NCI-H187 (cell line): ENCODE results near the gene IGFBPL1.
"Not testable (repeated sequence)": the region's sequence is repeated elsewhere in the genome, so short reads cannot be mapped to it uniquely, and the experiment has no call there.

Experiments used
- DNase-seq, 2 experiments: peaks; one replicate each; lab custom pipeline; 2025; lab: John Stamatoyannopoulos, UW

Gene IGFBPL1

DNA sequence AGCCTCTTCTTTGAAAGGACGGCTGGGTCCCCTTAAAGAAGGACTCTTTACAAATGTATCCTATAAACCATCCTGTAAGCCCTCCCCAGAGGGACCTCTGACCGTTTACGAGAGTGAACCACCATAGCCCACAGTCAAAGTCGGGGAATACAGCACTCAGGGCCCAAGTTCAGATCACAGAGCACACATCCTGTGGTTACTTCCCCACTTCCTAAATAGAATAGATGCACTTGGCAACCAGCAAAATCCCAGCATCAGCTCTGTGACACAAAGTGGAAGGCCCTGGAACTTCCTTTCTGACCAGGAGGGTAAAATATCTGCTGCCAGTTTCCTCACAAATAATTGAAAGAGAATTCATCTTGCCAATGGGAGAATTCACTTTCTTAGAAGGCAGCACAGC, 6.9 kb upstream of the IGFBPL1 start:
- no peak for DNase-seq

DNA sequence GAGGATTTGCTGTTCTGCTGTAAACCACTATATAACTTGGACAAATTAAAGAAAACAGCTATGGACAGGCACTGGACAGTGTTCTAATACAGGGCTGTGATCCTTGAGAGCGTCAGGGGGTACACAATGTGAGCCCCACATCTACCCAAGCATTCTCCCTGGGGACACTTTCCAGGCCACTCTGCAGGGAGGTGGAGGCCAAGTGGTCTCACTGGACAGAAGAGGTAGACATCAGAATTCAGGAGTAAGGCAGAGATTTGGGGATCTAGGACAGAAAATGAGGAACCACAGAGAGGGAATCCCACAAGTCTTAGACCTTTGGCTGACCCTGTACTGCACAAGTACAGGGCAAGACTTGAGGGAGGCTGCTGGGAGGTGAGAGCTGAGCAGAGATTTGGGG, 3.8 kb upstream of the IGFBPL1 start:
- no peak for DNase-seq

DNA sequence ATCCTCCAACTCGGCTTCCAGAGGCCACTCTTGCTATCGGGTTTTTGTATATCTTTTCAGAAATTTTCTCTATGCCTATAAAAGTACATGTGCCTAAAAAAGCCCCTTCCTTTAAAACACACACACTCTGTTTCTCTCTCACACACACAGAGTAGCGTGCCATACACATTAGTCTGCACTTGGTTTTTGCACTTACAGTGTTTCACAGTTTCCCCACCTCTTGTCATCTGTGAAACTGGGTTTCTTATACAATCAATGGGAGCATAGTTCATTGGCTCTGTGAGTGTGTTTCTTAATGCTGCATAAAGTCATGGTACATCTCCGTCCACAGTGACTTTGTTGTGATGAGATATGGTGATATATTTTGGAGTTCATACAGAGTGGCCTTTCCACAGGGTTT, 664 bp upstream of the IGFBPL1 start:
- no peak for DNase-seq

DNA sequence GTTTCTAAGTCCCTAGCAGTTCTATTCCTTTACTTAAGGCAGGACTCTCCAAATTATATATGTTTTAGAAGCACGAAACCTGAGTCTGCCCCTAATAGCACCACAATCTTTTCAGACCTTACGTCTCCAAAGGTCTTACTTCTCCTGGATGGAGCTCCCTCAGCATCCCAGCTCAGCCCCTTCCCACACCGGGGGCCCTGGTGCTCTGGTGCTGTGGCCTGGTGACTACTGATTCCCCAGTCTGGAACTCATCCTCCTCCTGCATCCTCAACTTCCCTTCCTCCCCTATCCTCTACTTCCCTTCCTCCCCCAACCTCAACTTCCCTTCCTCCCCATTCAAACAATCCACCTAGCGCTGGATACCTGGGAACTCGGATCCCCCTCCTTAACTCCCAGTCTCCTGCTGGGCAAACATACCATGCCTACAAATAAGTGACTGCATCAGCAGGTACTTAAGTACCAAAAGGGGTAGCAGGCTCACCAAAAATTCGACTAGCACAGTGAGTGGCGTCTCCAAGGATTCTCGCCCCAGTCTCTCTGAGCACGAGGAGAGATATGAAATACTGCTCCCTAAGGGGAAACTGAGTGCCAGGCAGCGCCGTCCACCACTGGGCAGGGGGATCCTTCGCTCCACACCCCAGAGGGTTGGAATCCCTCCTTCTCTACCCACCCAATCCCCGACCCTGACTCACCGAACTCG, 831 bp downstream of the IGFBPL1 start:
- DNase-seq: no peak

DNA sequence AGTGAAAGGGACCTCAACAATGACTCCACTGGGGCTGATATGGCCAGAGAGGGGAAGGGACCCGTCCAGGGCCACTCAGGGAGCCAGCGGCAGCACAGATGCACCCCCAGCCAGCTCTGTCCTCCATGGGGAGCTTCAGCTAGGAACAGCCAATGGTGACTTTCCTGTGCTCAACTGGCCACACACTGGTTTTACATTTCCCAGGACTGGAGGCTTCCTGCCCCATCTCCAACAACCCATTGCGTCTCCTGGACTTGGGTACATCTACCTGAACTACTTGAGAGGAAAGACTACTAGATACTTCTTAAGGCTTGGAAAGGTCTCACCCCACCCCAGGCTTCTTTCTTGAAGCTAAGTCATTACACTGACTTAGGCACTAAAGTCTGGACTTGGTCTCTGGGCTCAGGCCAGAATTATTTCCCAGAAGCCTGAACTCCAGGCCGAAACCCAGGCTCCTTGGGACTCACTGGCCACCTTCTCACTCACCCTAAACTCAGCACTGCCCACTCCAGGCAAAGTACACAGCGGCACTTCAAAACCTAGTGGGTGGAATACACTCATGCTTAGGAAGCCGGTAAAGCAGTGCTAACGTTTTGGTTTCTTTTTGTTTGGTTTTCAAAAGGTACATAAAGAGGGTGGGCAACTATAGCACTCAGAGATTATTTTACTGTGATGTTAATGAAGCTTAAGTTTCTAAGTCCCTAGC, 1.5 kb downstream of the IGFBPL1 start:
- DNase-seq: no peak

DNA sequence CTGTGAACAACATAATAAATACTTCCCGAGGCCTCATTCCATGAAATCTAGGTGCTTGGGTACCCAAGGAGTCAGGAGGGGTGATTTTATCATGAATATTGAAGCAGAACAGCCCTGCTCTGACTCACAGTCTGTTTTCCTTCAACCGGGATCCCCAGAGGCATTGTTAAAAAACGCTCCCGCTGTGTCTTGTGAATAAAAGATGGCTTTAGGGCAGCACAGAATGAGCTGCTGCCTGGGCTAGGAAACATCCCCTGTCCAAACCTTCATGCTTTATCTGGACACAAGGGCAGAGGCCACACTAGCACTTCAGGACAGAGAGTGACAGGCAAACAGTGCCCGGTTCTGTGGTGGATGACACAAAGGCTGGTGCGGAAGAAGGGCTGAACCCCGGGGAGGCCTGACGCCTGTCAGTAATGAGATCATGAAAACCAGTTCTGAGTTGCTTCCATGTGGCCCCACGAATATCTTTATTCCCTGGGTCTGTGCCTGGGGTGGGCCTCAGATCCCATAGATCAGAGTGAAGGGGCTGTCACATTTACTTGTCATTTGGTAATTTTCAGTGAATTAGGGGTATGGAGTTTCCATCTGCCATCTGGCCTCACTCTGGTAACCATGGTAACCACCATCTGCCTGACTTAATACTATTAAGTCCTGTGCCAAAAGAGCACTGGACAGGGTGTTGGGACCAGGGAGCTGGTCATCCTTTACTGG, 2.6 kb downstream of the IGFBPL1 start:
- DNase-seq: no peak

DNA sequence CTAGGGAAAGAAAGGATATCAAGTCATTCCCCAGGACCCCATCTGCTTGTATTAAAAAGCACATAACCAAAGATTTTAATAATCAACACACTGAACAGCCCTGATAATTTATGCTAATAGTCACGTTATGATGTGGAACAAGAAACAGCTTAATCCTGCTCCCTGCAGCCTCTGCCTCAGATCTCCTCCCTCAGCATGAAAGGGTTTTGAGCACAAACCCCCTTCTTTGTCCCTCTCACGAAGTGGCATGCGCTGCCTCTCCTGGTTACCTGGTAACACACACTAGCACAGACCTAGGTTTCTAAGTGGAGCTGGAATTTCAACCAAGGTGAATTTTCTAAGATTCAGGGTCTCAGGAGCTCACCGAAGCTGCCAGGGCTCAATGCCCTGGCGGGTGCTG, 5.1 kb downstream of the IGFBPL1 start:
- DNase-seq: no peak

DNA sequence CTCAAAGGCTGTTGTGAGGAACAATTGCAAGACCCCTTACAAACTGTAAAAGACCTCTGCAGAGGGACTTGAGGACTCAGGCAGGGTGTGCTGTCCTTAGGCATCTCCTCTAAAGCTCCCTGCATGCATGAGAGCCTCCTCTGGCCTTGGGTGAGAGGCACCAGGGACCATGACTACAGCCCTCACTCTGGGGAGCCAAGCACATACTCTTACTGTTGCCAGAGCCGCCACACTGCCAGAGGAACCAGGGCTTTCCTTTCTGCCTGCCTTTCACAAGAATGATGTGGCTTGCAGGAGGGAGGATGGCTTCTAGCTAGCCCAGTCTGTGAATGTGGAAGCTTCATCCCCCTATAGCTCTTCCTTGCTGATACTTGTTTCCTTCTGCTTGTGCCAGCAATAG, 5.9 kb downstream of the IGFBPL1 start:
- DNase-seq: no peak

DNA sequence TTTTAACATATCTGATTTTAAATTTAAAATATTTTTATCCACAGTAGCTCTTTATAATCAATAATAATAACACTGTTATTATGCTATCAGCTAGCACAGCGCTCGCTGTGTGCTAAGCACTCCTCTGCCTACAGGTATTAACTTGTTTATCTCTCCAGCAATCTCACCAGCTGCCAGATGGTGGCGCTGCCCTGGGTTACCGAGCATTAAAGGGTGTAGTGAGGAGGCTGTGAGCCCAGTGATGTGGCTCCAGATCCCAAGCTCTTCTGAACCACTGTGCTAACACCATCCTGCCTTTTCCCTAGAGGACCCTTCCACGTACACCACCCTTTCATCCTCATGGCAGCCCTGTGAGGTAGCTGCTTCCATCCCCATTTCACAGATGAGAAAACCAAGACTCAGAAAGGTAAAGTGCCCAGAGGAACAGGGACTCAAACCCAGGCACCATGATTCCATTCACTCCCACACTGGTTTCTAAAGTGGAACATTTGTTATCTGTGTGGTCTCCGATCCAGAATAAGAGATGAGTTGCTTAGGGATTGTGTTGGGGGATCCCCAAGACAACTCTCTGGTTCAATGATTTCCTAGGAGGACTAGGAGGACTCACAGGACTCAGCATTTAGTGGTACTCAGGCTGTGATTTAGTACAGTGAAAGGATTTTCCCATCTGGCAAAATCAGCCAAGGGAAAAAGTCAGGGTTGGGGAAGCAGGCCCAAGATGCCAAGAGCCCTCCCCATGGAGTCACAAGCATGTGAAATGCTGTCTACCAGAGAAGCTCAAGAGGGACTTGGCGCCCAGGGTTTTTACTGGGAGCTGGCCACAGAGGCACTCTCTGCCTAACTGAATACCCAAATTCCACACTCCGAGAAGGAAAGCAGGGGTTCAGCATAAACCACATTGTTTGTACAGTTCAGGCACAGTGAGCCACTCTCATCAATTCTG, 7.0 kb downstream of the IGFBPL1 start:
- no peak for DNase-seq

DNA sequence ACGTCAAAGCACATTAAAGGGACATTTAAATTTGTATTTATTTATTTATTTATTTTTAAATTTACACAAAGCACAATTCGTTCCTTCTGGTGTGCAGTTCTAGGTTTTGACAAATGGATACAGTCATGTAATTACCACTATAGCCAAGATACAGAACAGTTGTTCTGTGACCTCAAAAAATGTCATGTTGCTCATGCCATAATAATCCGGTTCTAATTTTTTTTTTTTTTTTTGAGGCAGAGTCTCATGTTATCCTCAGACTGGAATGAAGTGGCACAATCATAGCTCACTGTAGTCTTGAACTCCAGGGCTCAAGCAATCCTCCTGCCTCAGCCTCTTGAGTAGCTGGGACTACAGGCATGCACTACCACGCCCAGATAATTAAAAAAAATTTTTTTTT, 7.8 kb downstream of the IGFBPL1 start:
- DNase-seq: no peak

DNA sequence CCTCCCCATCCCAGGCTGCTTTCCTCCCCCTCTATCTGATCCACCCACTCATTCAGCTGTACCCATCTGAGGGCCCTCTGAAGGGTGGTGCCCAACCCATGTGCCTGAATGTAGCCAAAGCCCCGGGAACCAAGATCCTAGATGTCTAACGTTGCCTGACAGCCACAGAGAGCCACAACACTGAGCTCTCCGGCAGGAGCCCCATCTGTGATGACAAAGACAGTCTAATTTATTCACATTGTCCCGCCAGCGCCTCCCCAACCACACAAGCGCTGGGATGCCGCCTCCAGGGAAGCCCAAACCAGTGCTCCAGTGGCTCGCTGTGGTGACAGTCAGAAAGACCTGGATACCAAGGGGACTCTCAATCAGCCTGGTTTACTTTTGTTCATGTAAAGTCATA, 8.4 kb downstream of the IGFBPL1 start:
- DNase-seq: no peak

DNA sequence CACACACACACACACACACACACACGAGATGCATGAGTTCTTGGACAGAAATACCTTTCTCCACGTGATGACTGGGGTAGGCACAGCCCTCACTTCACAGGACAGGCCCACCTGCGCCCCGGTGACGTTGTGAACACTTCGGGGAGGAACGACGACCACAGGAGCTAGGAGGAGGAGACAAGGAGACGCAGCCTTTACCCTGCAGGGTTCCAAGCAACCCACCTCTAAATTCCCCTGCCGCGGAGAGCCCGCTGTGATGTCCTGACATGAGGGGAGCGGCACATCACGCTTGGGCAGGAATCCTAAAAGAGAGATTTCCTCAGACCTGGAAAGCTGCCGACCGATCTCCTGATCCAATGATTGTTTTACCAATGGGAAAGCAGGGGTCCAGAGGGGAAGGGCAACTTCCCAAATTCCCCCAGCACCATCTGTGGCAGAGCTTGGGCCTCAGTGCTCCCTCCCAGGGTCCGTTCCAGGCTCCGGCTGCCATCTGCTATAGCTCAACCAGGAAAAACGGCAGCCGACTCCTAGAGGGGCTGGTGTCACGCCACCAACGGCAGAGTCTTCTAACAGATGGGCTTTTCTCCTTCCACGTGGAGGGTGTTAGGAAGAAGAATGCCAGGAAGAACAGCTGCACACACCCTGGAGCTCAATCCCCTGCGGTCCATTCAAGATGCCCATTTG, 10.1 kb downstream of the IGFBPL1 start:
- DNase-seq: no peak

DNA sequence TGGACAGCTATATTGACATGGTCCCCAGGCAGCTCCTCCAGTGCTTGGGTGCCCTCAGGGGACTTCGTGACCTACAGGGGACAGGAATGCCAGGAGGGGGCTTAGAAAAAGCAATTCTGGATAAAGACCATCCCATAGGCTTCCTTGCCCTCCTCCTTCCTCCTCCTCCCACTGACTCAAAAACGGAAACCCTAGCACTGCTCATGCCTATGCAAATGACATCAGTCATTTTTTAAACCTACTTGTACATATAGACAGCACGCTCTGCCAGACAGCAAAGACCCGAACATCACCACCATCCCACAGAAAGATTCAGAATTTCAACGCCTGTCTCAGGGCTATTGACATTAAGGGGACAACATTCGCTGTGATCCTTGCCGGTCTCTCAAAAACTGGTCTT, 11.0 kb downstream of the IGFBPL1 start:
- DNase-seq: no peak

DNA sequence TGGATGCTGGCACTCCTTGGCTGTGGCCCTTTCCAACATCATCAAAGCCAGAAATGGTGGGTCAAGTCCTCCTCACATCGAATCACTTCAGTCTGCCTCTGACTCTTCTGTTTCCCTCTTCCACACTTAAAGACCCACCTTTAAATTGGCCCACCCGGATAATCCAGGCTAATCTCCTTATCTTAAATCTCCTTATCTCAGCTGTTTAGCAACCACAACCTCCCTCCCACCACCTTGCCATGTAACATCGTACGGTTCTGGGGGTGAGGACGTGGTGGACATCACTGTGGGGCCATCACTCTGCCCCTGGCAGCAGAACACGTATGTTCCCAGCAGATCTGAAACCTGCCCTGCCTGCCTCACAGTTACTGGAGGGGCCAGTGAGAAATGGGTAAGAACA, 11.5 kb downstream of the IGFBPL1 start:
- no peak for DNase-seq

DNA sequence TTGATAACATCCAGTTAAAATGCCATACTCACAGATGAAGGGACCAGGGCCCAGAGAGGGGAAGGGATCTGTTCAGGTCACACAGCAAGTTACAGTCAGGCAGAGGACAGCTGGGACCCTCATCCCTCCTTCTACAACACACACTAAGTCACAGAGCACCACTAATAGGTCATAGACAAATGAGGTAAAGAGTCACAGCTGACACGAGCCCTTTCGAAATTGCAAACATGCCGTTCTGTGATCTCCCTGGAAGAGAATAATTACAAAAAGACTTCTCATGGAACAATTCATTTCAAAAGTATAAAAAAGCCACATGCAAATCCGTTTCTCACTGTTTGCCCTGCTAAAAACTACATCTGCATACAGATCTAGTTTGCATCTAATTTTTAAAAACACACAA, 15.5 kb downstream of the IGFBPL1 start:
- DNase-seq: no peak

DNA sequence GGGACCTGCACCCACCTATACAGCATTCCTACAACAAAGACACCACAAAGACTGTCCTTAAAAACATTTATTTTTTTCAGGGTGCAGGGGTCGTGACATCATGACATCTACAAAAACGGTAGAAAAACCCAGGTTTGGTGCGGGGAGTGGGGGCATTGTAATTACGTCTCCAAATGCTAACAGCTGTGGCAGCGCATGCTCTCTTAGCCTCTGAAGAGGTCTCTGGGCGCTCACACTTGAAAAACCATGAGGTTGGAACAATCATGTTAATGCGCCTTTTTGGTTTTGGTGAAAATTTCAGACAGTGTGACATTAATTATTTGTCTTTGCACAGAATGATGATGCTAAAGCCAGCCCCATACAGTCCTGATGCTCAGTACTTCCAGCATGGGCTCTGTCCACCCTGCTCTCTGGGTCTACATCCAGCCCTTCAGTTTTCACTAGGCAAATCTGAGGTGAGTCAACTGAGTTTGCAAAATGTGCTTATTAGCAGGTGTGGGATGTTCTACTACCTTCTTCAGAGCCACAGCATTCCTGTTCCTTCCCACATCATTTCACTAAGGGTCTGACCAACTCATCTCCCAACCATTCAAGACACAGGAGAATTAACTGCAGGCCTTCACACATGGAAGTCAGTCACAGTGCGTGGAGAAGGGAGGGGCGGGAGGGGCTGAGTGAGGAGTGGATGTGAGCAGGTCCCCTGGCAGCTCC, 17.6 kb downstream of the IGFBPL1 start:
- DNase-seq: no peak

DNA sequence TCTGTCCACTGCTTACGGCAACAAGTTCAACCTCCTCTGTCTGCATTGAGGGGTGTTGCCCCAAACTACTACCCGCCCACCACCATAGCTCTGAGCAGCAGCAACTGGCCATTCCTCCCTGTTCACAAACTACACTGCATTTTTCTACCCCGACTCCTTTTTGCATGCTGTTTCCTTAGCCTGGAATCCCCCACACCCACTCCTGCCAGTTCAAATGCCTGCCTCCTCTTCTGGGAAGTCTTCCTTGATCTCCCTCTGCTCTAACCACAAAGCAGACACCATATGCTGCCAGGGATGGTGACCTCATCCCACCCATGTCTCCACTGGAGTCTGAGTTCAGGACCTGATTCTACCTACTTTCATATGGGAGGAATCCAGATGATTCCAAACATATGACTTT, 18.5 kb downstream of the IGFBPL1 start:
- DNase-seq: no peak

DNA sequence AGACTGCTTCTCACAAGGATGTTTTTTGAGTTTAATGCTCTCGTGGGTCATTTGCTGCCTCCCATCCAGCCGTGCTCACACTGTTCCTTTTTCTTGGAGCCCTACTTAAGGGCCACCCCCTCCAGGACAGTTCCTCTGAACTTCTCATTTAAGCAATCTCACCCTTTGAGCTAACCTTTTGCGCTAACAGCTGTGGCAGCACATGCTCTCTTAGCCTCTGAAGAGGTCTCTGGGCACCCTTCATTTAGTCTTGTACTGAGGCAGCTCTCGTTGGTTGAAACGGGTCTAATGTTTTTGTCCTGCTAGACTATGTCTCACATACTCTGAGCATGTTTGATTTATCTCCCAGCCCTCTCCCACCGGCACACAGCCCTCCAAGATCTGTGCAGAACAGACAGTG, 19.9 kb downstream of the IGFBPL1 start:
- no peak for DNase-seq

DNA sequence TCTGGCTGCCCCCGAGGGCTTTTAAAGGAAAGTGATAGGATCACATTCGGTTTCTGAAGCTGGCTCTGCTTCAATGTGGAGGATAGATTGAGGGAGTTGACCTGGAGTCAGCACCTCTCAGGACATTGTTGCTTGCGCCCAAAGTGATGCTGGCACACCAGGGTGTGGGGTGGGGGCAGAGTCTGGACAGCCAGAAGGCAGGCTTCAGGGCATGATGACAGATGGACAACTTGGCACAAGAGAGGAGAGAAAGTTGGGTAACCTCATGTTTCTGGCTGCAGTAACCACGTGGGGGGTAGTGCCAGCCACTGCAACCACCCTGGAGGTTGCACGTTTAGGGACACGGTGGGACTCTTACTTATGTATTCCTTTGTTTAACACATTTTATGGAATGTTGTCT, 22.3 kb downstream of the IGFBPL1 start:
- DNase-seq: no peak

DNA sequence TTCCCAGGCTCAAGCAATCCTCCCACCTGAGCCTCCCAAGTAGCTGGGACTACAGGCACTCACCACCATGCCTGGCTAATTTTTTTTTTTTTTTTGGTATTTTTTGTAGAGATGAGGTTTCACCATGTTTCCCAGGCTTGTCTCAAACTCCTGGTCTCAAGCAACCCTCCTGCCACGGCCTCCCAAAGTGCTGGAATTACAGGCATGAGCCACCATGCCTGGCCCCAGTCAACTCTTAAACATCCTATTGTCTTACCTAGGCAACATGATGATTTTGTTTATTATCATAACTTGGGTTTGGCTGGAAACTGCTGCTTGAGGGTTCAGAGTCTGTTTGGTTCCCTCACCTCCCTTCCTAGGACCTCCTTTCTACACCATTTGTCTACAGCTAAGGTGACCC, 25.1 kb downstream of the IGFBPL1 start:
- DNase-seq: not testable (repeated sequence)

DNA sequence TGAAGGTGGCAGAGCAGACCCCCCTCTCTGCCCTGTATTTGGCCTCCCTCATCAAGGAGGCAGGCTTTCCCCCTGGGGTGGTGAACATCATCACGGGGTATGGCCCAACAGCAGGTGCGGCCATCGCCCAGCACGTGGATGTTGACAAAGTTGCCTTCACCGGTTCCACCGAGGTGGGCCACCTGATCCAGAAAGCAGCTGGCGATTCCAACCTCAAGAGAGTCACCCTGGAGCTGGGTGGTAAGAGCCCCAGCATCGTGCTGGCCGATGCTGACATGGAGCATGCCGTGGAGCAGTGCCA, 27.9 kb downstream of the IGFBPL1 start:
- DNase-seq: no peak
